Measurements from ENCODE around the gene SBF1. TPM values are rescaled to one million over a fixed set of nuclear protein-coding genes. Genes with fewer than 3 reads are reported as not detected.

SBF1 gene
- total RNA-seq, 3 donors from 2014 or later = 76.1 to 91.9 (median 84.3) TPM

- Histone ChIP-seq H3K9me3 (no peaks in the 10 kb centered on the region), H3K36me3 (ENCODE audit: low read depth) (peaks cover 25% of the 10 kb centered on the region), H3K4me1 (ENCODE audit: low read depth) (peaks cover 11% of the 10 kb centered on the region), H3K4me3 (no peak overlapping the region)
- ATAC-seq = no peak
- intact Hi-C loops (cut with DNase I, micrococcal nuclease) = no loop called here
- no peak for TF ChIP-seq CTCF (IDR thresholded peaks at IDR 0.05)
- DNase-seq = no peak
These were observed 10.4 kb downstream of the SBF1 start for GRCh38 chr22:50464451-50464850.

- ATAC-seq (no peak), DNase-seq (no peak)
- intact Hi-C loops (cut with DNase I, micrococcal nuclease) = no loop called here
- Histone ChIP-seq H3K36me3 (ENCODE audit: low read depth) (peaks cover 27% of the 10 kb centered on the region), H3K4me3 (no peak overlapping the region), H3K9me3 (no peaks in the 10 kb centered on the region), H3K4me1 (ENCODE audit: low read depth) (peaks cover 4% of the 10 kb centered on the region)
- TF ChIP-seq CTCF (IDR thresholded peaks at IDR 0.05) = no peak
These were observed 11.5 kb downstream of the SBF1 start for GRCh38 chr22:50463188-50463900.

- TF ChIP-seq CTCF (IDR thresholded peaks at IDR 0.05) = no peak
- intact Hi-C loops (cut with DNase I, micrococcal nuclease) = no loop called here
- no peak for ATAC-seq
- H3K9me3 ChIP-seq = no peaks in the 10 kb centered on the region
- peaks cover 27% of the 10 kb centered on the region for H3K36me3 ChIP-seq (ENCODE audit: low read depth)
- no peak overlapping the region for H3K4me3 ChIP-seq
- no peak for DNase-seq
- peaks cover 4% of the 10 kb centered on the region for H3K4me1 ChIP-seq (ENCODE audit: low read depth)
These were observed 12.8 kb downstream of the SBF1 start for GRCh38 chr22:50461979-50462540.

GRCh38 chr22:50461536-50461935, 13.3 kb downstream of the SBF1 start:
- no peak for TF ChIP-seq CTCF (IDR thresholded peaks at IDR 0.05)
- peaks cover 4% of the 10 kb centered on the region for H3K4me1 ChIP-seq (ENCODE audit: low read depth)
- no peaks in the 10 kb centered on the region for H3K9me3 ChIP-seq
- peaks cover 22% of the 10 kb centered on the region for H3K36me3 ChIP-seq (ENCODE audit: low read depth)
- no peak for ATAC-seq
- no peak overlapping the region for H3K4me3 ChIP-seq
- intact Hi-C loops (cut with DNase I, micrococcal nuclease) = no loop called here
- DNase-seq = no peak

GRCh38 chr22:50460938-50461337, 13.9 kb downstream of the SBF1 start:
- ATAC-seq (peak; percentile 59), DNase-seq (peak in 2 of 3 donors; percentile 47 to 60)
- intact Hi-C loops (cut with DNase I, micrococcal nuclease) = no loop called here
- Histone ChIP-seq H3K4me1 (ENCODE audit: low read depth) (peaks cover 4% of the 10 kb centered on the region), H3K4me3 (no peak overlapping the region), H3K9me3 (no peaks in the 10 kb centered on the region), H3K36me3 (ENCODE audit: low read depth) (peaks cover 21% of the 10 kb centered on the region)
- no peak for TF ChIP-seq CTCF (IDR thresholded peaks at IDR 0.05)
